Measurements from ENCODE around the gene KRTAP3-3.
"Not testable (repeated sequence)": the region's sequence is repeated elsewhere in the genome, so short reads cannot be mapped to it uniquely, and the experiment has no call there.

Gene KRTAP3-3

DNA sequence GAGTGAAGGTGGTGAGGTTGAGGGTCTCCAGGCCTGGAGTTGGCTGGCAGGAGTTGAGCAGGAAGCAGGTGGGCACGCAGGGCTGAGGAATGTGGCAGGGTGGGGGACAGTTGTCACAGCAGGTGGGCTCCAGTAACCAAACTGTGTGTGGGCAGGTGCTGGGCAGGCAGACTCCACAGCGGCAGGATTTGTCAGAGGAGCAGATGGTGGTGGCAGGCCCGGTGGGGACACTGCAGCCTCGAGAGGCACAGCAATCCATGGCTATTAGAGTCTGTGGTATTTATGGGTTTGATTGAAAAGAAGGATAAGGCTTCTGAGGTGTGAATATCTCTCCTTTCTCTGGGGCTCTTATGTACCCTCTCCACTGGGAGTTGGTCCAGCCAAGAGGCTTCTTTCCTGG, at the start of gene KRTAP3-3:
KRTAP3-3 (minus strand) TSS at position 326 of the 400 bp plus-strand sequence; CDS start at position 259, 67 bp downstream.
- TF ChIP-seq, protein P1, sequence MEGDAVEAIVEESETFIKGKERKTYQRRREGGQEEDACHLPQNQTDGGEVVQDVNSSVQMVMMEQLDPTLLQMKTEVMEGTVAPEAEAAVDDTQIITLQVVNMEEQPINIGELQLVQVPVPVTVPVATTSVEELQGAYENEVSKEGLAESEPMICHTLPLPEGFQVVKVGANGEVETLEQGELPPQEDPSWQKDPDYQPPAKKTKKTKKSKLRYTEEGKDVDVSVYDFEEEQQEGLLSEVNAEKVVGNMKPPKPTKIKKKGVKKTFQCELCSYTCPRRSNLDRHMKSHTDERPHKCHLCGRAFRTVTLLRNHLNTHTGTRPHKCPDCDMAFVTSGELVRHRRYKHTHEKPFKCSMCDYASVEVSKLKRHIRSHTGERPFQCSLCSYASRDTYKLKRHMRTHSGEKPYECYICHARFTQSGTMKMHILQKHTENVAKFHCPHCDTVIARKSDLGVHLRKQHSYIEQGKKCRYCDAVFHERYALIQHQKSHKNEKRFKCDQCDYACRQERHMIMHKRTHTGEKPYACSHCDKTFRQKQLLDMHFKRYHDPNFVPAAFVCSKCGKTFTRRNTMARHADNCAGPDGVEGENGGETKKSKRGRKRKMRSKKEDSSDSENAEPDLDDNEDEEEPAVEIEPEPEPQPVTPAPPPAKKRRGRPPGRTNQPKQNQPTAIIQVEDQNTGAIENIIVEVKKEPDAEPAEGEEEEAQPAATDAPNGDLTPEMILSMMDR (IDR thresholded peaks at IDR 0.05; ENCODE audit: low read depth, low read length, missing control alignments) = no peak
- in situ Hi-C loops (cut with HindIII; ENCODE audit: low sequenced_read_pairs) = no loop called here
- no peak for DNase-seq (ENCODE audit: low read depth)
- H3K4me3 ChIP-seq (ENCODE audit: low read depth, low read length) = no peak within 1 kb of the TSS

GRCh38 chr17:41042953-41043352, 49.0 kb upstream of the KRTAP3-3 start:
- H3K4me3 ChIP-seq (ENCODE audit: low read depth, low read length) = no peak overlapping the region
- in situ Hi-C loops (cut with HindIII; ENCODE audit: low sequenced_read_pairs) = no loop called here
- TF ChIP-seq, protein P1 (IDR thresholded peaks at IDR 0.05; ENCODE audit: low read depth, low read length, missing control alignments) = no peak
- no peak for DNase-seq (ENCODE audit: low read depth)

- in situ Hi-C loops (cut with HindIII; ENCODE audit: low sequenced_read_pairs); DNase-seq (ENCODE audit: low read depth); H3K4me3 ChIP-seq (ENCODE audit: low read depth, low read length): not testable (repeated sequence)
Measured at GRCh38 chr17:41040783-41041571, 47.0 kb upstream of the KRTAP3-3 start, which contains the start of gene KRTAP1-1. TSS of gene KRTAP1-1 (minus strand) at chr17:41041450. CDS start at chr17:41041397, 53 bp downstream.

- in situ Hi-C loops (cut with HindIII; ENCODE audit: low sequenced_read_pairs) = no loop called here
- TF ChIP-seq, protein P1 (IDR thresholded peaks at IDR 0.05; ENCODE audit: low read depth, low read length, missing control alignments) = no peak
- DNase-seq (ENCODE audit: low read depth) = no peak
- no peak overlapping the region for H3K4me3 ChIP-seq (ENCODE audit: low read depth, low read length)
Measured at GRCh38 chr17:41037853-41038350, 43.9 kb upstream of the KRTAP3-3 start.

DNA sequence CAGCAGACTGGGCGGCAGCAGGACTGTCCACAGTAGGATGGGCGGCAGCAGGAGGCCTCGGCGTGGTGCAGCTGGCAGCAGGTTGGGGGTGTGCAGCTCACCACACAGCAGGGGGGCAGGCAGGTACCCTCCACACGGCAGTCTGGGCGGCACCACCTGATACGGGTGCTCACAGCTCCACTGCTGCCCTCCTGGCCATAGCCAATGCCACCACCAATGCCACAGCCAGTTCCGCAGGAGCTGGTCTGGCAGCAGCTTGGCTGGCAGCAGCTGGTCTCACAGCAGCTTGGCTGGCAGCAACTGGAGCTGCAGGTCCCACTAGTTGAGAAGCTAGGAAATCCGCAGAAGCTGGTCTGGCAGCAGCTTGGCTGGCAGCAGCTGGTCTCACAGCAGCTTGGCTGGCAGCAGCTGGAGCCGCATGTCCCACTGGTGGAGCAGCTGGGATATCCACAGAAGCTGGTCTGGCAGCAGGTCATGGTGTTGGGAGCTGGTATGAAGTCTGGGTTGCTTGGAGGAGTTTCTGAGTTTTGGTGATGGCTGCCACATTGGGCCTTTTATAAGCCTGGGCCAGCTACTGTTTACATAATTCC, 40.5 kb upstream of the KRTAP3-3 start, which contains the start of gene KRTAP1-3:
KRTAP1-3 (minus strand) TSS at position 529 of the 590 bp plus-strand sequence; CDS start at position 476, 53 bp downstream.
- in situ Hi-C loops (cut with HindIII; ENCODE audit: low sequenced_read_pairs); H3K4me3 ChIP-seq (ENCODE audit: low read depth, low read length); DNase-seq (ENCODE audit: low read depth): not testable (repeated sequence)

GRCh38 chr17:41029633-41030245, 35.8 kb upstream of the KRTAP3-3 start, which contains the start of gene KRTAP1-4:
TSS of gene KRTAP1-4 (minus strand) at chr17:41030195. CDS start at chr17:41030078, 117 bp downstream.
- DNase-seq (ENCODE audit: low read depth) = no peak
- TF ChIP-seq, protein P1 (IDR thresholded peaks at IDR 0.05; ENCODE audit: low read depth, low read length, missing control alignments) = no peak
- in situ Hi-C loops (cut with HindIII; ENCODE audit: low sequenced_read_pairs) = no loop called here
- H3K4me3 ChIP-seq (ENCODE audit: low read depth, low read length) = no peak within 1 kb of the TSS

DNA sequence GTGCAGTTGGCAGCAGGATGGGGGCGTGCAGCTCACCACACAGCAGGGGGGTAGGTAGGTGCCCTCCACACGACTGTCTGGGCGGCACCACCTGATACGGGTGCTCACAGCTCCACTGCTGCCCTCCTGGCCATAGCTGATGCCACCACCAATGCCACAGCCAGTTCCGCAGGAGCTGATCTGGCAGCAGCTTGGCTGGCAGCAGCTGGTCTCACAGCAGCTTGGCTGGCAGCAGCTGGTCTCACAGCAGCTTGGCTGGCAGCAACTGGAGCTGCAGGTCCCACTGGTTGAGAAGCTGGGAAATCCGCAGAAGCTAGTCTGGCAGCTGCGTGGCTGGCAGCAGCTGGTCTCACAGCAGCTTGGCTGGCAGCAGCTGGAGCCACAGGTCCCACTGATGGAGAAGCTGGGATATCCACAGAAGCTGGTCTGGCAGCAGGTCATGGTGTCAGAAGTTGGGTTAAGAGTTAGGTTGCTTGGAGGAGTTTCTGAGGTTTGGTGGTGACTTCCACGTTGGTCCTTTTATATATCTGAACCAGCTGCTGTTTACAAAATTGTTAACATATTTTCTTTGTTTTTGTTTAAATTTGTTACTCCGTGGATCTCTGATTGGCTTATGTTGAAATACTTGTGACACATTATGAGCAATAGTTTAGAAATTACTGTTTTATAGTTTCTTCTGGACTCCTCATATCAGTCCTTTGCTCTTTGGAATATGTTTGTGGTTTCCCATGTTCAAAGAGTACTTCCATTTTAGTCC, 32.9 kb upstream of the KRTAP3-3 start, which contains the start of gene KRTAP1-5:
KRTAP1-5 (minus strand) TSS at position 494 of the 757 bp plus-strand sequence; CDS start at position 441, 53 bp downstream.
- H3K4me3 ChIP-seq (ENCODE audit: low read depth, low read length) = no peak within 1 kb of the TSS
- no peak for DNase-seq (ENCODE audit: low read depth)
- in situ Hi-C loops (cut with HindIII; ENCODE audit: low sequenced_read_pairs) = no loop called here
- TF ChIP-seq, protein P1 (IDR thresholded peaks at IDR 0.05; ENCODE audit: low read depth, low read length, missing control alignments) = no peak
